GM12878 (cell line): ENCODE measurements around the gene FN3K.

Experiments used
- CHD4 ChIP-seq: fragments of 200-600 bp; sonication (generic); IDR thresholded peaks from 2 replicates; pipeline ENCODE4 v1.6.1; 2016; ENCODE audit warnings: mild to moderate bottlenecking
- CTCF ChIP-seq, 3 experiments: IDR thresholded peaks in 2 of 3; conservative IDR thresholded peaks in 1 of 3; 2 replicates each; pipeline ENCODE4 v1.5.1; 2011; ENCODE audit warnings: low read depth in 3 of 3, low read length in 3 of 3, mild to moderate bottlenecking in 3 of 3, control low read depth in 2 of 3, moderate library complexity in 2 of 3, inconsistent platforms in 1 of 3, mixed read lengths in 1 of 3; ENCODE audit not compliant: control insufficient read depth in 2 of 3, insufficient read depth in 1 of 3; ENCODE audit errors: extremely low read depth in 1 of 3
- EP300 ChIP-seq, 2 experiments: fragments of 150-350 bp in 1 of 2; IDR thresholded peaks; 2 replicates each; pipeline ENCODE4 v1.6.1; 2011 to 2012; ENCODE audit warnings: low read depth in 2 of 2, low read length in 2 of 2, borderline replicate concordance in 1 of 2, improper control_type of control experiment in 1 of 2, inconsistent platforms in 1 of 2; ENCODE audit not compliant: control insufficient read depth in 1 of 2
- ESRRA ChIP-seq: IDR thresholded peaks from 2 replicates; pipeline ENCODE4 v1.6.1; 2012; ENCODE audit warnings: mild to moderate bottlenecking, low read length, improper control_type of control experiment
- FOXM1 ChIP-seq: IDR thresholded peaks from 2 replicates; pipeline ENCODE4 v1.6.1; 2012; ENCODE audit warnings: low read depth, mild to moderate bottlenecking, inconsistent platforms, low read length, moderate library complexity
- JUNB ChIP-seq: IDR thresholded peaks from 2 replicates; pipeline ENCODE4 v1.6.1; 2016; ENCODE audit warnings: antibody characterized with exemption, mild to moderate bottlenecking
- MTA3 ChIP-seq: IDR thresholded peaks from 2 replicates; pipeline ENCODE4 v1.6.1; 2012; ENCODE audit warnings: low read length, inconsistent platforms, borderline replicate concordance
- NFYB ChIP-seq: IDR thresholded peaks from 2 replicates; pipeline ENCODE4 v1.6.1; 2011; ENCODE audit warnings: low read depth, mild to moderate bottlenecking, low read length, improper control_type of control experiment, moderate library complexity; ENCODE audit not compliant: insufficient read depth
- POLR2AphosphoS2 ChIP-seq: IDR thresholded peaks from 2 replicates; pipeline ENCODE4 v1.6.1; 2011; ENCODE audit warnings: low read depth, mild to moderate bottlenecking, low read length, improper control_type of control experiment, moderate library complexity
- RAD21 ChIP-seq: IDR thresholded peaks from 2 replicates; pipeline ENCODE4 v1.6.1; 2011; ENCODE audit warnings: mild to moderate bottlenecking, low read depth, low read length, moderate library complexity; ENCODE audit not compliant: insufficient read depth
- RFX5 ChIP-seq: IDR thresholded peaks from 2 replicates; pipeline ENCODE4 v1.6.1; 2011; ENCODE audit warnings: low read depth, low read length, improper control_type of control experiment
- ZSCAN29 ChIP-seq: fragments of 450-650 bp; IDR thresholded peaks from 2 replicates; pipeline ENCODE4 v1.6.1; 2017; ENCODE audit warnings: mild to moderate bottlenecking, moderate library complexity

- TF ChIP-seq CTCF (IDR thresholded peaks at IDR 0.05 in 2 of 3, conservative IDR thresholded peaks at IDR 0.05 in 1 of 3; ENCODE audit: control insufficient read depth in 2 of 3, extremely low read depth in 1 of 3, insufficient read depth in 1 of 3, low read depth in 3 of 3, low read length in 3 of 3) (no peak), CHD4 (no peak), FOXM1 (no peak), RAD21 (no peak), MTA3 (no peak), ESRRA (no peak), POLR2AphosphoS2 (no peak), ZSCAN29 (no peak), NFYB (no peak), EP300 (IDR thresholded peaks at IDR 0.05; ENCODE audit: borderline replicate concordance in 1 of 2, control insufficient read depth in 1 of 2, low read depth in 2 of 2, low read length in 2 of 2) (no peak), JUNB (no peak), RFX5 (no peak)
Observed at GRCh38 chr17:82750241-82750908, 15.0 kb downstream of the FN3K start.
